ENCODE results near the gene ANKRD28.
"Not testable (repeated sequence)": the region's sequence is repeated elsewhere in the genome, so short reads cannot be mapped to it uniquely, and the experiment has no call there.

Gene ANKRD28

DNA sequence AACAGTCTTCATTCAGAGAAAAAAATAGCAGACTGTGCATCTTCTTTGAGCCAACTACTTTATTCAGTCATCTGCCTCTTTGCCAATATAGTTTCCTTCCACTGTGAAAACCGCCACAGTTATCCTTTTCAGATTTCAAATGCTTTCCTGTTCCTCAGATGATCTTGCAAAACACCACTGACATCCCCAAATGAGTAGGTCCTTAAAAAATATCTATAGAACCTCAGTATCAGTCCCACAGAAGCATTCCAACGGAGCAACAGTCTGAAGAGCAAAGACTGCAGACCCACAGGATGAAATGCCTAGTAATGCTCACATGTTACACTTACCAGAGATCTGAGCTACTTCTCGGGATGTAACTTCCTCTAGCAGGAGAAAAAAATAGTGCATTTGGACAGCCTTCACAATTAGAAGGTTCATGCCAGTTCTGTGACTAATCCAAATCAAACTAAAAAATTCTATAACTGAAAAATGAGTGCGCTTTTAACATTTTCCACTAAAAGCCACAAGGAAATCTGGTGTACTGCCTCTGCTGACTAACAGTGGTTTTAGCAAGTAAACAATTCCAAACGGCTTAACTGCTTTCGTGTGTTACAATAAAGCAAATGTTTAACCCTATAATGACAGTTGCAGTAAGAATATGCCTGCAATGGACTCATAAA, at the start of gene ANKRD28:
TSS of gene ANKRD28 (minus strand) at position 338 of the 662 bp plus-strand sequence. CDS start 1,458 bp downstream, outside the sequence.
- DNase-seq (ENCODE audit: low read depth), result peak; percentile 99

DNA sequence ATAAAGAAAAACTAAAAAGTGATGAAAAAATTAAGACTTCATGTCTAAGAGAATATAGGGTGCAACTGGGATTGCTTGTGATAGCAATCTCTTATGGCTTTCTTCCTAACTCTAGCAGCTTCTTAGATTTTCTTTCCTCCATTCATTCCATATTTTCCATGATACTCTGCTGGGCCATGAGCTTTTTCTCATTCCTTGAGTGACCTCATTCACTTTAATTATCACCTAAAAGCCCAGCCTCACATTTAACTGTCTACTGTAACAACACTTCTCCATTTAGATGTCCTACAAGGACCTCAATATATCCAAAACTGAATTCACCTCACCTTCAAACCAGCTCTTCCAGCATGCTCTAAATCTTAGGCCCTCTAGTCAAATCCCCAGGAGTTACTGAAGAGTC, 49.5 kb upstream of the ANKRD28 start:
- no peak for DNase-seq (ENCODE audit: low read depth)

DNA sequence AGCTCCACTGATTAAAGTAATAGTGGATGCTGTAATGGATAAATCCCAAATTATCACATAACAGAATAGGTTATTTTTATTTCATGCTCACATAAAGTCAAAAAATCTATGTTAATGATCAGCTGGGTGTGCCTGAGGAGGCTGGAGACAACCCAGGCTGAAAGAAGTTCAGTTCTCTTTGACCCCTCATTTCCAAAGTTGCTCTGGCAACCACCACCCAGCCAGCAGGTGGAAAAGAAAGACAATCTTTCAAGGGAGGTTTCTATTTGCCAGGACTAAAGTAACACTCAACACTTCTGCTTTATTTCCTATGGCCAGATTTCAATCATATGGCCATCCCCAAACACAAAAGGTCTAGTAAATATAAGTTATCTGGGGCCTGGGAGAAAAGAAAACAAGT, 48.8 kb upstream of the ANKRD28 start:
- DNase-seq (ENCODE audit: low read depth), result no peak

DNA sequence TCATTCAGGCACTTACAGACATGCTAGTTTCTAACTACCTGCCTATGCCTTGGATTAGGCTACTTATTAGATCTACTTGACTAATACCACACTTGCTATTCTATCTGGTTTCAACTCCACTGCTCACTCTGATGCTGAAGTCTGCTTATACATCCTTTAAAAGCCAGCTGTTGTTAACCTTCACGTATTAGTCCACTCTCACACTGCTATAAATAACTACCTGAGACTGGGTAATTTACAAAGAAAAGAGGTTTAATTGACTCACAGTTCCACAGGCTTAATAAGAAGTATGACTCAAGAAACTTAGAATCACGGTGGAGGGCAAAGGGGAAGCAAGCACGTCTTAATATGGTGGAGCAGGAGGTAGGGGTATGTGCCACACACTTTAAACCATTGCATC, 47.7 kb upstream of the ANKRD28 start:
- DNase-seq (ENCODE audit: low read depth), result no peak

DNA sequence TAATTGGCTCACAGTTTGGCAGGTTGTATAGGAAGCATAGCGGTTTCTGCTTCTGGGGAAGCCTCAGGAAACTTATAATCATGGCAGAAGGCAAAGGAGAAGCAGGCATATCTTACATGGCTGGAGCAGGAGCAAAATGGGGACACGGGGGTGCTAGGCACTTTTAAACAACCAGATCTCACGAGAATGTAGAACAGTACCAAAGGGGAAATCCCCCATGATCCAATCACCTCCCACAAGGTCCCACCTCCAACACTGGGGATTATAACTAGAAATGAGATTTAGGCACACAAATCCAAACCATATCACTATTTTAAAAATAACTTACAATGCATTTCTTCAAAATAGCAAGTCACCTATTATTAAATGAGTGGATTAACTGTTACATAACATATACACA, 47.1 kb upstream of the ANKRD28 start:
- no peak for DNase-seq (ENCODE audit: low read depth)

DNA sequence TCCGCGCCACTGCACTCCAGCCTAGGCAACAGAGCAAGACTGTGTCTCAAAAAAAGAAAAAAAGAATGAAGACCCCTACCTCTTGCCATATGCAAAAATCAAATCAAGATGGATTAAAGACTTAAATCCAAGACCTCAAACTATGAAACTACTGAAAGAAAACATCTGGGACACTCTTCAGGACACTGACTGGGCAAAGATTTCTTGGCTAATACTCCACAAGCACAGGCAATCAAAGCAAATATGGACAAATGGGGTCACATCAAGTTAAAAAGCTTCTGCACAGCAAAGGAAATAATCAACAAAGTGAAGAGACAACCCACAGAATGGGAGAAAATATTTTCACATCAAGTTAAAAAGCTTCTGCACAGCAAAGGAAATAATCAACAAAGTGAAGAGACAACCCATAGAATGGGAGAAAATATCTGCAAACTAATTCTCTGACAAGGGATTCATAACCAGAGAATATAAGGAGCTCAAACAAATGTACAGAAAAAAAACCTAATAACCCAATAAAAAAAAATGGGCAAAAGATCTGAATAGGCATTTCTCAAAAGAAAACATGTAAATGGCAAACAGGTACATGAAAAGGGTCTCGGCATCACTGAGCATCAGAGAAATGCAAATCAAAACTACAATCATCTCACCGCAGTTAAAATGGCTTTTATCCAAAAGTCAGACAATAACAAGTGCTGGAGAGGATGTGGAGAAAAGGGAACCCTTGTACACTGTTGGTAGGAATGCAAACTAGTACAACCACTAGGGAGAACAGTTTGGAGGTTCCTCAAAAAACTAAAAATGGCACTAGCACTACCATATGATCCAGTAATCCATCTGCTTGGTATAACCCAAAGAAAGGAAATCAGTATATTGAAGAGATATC, 43.6 kb upstream of the ANKRD28 start:
- not testable (repeated sequence) for DNase-seq (ENCODE audit: low read depth)

DNA sequence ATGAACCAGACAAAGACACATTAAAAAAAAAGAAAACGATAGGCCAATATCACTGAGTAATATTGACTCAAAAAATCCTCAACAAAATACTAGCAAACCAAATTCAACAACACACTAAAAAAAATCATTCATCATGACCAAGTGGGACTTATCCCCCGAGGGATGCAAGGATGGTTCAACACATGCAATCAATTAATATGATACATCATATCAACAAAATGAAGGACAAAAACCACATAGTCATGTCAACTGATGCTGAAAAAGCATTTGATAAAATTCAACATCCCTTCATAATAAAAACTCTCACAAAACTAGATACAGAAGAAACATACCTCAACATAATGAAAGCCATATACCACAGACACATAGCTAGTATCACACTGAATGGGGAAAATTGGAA, 41.8 kb upstream of the ANKRD28 start:
- DNase-seq (ENCODE audit: low read depth), result no peak

DNA sequence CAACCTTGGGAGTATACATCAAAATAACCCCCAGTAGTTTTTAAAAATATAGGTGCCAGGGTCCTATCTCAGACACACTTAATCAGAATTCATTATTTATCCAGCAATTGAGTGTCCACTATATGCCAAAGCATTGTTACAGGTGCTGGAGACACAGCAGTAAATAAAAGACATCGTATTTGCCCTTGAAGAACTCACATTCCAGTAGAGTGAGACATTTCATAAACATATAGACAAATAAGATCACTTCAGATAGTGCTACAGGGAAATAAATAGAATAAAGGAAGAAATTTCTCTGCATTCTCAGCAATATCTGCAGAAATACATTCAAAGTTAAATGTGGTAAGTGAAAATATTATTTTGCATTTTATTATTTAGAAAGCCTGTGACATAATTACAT, 34.1 kb upstream of the ANKRD28 start:
- DNase-seq (ENCODE audit: low read depth), result no peak

DNA sequence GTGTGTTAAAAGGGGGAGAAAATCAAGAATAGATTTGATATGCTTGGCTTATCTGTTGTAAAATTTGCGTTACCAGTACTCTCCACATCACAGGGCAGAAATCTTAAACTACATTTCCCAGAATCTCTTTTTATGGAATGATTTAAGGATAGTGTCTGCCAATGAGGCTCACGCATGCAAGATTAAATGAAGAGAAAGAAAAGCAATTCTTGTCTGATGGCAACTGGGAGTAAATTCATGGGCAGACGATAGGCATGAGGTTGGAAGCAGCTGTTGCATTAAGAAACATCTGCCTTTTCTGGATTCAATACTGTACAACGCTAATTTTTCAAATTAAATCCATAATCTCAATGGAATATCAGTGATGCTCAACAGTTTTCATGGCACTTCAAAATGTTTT, 27.2 kb upstream of the ANKRD28 start:
- DNase-seq (ENCODE audit: low read depth), result no peak

DNA sequence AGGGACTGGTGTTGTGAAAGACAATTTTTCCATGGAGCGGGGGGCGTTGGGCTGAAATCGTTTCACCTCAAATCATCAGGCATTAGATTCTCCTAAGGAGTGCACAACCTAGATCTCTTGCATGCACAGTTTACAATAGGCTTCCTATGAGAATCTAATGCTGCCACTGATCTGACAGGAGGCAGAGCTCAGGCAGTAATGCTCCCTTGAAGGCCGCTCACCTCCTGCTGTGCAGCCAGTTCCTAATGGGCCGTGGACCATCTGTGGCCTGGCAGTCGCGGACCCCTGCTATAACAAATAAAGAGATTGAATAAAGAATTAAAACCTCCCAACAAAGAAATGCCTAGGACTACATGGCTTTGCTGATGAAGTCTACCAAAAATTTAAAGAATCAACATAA, 25.3 kb upstream of the ANKRD28 start:
- no peak for DNase-seq (ENCODE audit: low read depth)

DNA sequence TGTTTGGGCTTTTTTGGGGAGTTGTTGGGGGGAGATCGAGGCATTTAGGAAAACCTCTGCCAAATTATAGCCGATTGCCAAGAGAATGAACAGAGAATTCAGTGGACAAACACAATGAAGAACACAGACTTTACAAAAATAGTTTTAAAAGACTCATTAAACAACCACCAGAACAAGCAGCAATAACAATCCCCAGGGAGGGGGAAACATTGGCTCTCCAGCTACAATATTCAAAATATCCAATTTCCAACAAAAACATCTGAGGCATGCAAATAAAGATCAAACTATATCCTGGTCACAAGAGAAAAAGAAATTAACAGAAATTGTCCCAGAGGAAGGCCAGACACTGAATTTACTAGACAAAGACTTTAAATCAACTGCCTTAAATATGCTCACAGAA, 24.5 kb upstream of the ANKRD28 start:
- no peak for DNase-seq (ENCODE audit: low read depth)

DNA sequence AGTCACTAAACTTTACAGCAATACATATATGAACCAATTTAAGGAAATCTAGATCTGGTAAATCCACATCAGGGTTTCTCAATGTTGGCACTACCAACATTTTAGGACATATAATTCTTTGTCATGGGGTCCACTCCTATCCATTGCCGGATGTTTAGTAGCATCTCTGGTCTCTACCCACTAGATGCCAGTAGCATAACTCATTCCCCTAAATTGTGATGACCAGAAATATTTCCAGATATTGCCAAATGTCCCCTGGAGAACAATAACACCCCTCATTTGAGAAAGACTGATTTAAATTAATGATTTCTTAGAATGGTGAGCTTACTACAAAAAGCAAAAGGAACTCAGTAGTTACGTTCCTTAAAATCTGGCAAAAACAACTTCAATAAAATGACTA, 23.1 kb upstream of the ANKRD28 start:
- no peak for DNase-seq (ENCODE audit: low read depth)

DNA sequence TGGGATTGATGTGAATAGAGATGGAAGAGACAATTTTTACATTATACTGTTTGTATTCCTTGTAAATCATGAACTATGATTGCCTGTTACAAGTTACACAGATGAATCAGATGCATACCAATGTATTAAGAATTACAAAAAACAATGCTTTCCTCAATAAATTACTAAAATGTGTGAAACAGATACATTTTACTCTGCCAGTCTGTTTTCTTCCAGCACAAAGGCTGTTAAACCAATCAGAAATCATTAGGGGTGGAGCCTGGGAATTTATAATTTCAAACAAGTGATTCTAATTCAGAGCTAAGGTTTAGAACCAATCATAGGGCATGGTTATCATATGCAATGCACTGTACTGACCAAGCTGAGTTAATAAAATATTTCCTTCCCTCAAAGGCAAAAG, 21.8 kb upstream of the ANKRD28 start:
- DNase-seq (ENCODE audit: low read depth), result no peak

DNA sequence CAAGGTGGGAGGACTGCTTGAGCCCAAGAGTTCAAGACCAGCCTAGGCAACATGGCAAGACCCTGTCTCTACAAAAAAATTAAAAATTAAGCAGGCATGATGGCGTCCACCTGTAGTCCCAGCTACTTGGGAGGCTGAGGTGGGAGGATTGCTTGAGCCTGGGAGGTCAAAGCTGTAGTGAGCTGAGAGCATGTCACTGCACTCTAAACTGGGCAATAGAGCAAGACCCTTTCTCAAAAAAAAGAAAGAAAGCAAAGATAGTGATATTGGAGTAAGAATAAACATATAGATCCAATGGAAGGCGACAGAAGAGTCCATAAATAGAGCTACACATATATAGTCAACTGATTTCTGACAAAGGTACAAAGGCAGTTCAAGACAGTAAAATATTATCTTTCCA, 21.3 kb upstream of the ANKRD28 start:
- DNase-seq (ENCODE audit: low read depth), result no peak

DNA sequence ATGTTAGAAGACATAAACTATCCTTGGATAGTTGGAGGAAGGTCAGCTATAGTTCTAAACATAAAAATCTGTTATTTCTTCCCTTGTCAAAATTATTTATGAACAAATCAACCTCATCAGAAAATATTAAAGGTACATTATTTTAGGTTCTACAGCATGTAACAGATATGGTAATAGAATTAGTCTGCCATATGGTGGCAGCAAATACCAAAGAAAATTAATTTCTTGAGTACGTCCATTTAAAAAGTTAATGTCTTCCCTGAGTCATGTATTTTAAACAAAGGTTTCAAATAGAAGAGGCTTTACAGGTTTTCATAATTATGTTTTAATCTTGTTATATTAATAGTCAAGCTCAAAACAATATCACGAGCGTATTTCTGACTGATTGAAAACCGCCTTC, 17.9 kb upstream of the ANKRD28 start:
- DNase-seq (ENCODE audit: low read depth), result peak; percentile 77

DNA sequence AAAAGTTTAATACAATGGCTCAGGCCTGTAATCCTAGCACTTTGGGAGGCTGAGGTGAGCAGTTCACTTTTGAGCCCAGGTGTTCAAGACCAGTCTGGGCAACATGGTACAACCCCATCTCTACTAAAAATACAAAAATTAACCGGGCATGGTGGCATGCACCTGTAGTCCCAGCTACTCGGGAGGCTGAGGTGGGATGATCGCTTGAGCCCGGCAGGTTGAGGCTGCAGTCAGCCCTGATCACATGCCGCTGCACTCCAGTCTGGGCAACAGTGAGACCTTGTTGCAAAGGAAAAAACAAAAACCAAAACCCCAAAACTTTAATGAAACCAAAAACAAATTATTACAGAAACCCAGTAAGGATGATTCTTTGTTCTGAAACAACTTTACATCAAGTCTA, 15.3 kb upstream of the ANKRD28 start:
- DNase-seq (ENCODE audit: low read depth), result not testable (repeated sequence)

DNA sequence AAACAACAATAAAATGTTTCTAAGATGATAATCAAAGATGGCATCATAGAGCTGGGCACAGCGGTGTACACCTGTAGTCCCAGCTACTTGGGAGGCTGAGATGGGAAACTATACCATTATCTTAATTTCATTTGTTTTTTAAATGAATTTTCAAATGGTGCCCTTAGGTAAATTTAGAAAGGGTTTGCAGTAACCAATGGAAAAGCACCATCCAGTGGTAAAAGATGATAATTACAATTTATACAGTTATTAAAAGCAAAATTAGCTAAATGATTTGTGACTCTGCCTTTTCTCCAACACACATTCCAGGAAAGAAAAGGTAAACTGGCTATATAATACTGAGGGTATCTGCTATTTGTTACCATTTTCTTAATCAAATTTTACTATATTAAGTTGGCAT, 14.4 kb upstream of the ANKRD28 start:
- peak; percentile 28 for DNase-seq (ENCODE audit: low read depth)

DNA sequence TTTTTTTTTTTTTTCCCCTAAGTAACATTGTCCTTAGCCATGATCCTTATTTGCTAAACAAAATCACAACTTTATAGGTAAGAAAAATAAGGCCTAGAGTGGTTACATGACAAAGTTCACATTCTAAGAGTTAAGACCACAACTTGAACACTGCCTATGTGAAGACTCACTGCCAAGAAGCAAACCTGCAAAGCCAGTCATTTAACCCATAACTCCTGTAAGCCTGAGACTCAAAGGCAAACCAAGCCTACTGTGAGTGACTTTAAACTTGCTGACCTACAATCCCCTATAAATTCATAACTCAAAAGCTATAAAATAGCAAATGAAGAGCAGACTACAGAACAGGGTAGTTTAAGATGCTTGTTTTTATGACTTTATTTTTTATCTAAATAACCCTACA, 12.9 kb upstream of the ANKRD28 start:
- DNase-seq (ENCODE audit: low read depth), result no peak

DNA sequence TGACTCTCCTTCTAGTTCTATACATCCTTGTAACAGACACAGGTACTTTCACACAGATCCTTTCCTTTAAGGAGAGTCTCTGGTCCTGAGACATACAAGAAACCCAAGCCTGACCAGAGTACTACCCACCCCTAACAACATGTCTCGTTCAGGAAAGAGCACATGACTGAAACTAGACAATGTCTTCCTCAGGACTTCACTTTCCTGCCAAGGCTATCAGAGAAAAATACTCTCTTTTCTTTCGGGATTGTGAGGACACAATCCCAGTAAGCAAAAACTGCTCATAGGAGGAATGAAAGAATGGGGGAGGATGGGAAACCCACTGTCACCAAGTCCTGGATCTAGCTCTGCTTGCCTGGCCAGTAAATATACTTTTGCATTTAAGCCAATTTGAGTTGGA, 11.5 kb upstream of the ANKRD28 start:
- DNase-seq (ENCODE audit: low read depth), result no peak

DNA sequence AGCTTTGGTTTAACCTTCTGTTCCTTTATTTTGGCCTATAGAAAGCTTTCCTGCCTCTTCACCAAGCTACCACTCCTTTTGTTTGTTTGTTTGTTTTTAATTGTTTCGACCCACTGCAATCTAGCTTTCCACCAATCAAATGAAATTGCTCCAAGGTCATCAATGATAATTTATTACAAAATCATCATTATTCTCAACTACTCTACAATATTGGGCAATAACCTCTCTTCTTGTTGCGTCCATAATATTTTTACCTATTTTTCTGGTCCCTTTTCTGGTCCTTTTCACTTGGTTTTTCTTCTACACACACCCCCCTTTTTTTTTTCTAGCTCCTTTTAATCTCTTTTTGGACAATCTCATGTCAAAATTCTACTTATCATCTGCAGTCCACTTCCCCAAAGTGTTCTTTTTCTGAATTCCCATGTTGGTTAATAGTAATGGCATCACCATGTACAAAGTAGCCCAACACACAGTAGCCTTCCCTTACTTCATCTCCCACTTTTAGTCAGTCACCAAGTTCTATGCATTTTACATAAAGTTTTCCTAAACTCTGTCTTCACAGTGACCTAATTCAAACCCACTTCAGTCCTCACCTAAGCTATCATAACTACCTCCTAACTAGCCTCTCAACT, 11.0 kb upstream of the ANKRD28 start:
- no peak for DNase-seq (ENCODE audit: low read depth)

DNA sequence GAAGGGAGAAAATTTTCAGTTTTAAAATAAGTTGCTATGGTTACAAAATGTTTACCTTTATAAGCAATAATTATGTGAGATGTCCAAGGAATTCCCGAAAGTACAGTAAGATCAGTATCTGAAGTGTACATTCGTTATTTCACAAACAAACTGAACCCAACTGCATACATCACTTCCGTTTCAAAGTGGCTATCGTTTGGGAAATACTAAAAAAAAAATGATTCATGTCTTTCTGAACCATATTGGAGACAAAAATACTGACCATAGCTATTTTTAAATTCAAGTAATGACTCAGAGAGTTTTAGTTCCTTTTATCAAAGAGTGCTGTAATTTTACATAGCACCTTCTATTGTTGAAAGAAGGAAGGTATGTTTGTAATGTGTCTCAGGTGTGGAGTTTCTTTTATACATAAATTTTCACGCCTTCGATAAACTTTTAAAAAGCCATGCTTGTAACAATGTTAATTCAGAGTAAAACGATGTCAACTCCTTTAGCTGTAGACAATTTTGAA, 8.0 kb upstream of the ANKRD28 start:
- DNase-seq (ENCODE audit: low read depth), result peak; percentile 69

DNA sequence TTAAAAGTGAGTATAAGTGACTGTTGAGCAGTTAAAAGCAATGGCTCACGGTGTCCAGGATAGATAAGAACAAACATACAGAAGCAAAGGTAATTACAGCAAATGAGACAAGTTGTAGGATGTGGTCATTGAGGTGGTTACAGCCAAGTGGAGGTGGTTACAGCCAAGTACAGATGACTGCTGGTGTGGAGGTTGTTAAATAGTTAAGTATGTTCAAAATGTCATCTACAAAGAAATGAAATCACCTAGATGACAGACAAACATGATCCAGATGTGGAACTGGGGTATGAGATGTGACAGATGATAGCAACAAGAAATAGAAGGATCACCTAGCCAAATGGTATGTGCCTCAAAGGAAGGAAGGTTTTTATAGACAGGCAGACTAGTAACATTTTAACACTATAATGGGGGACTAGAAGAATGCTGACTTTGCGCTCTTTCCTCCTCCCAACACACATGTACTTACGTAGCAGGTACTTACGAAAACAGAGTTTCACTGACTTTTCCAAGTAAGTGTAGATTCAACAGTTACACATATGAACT, 6.8 kb upstream of the ANKRD28 start:
- DNase-seq (ENCODE audit: low read depth), result no peak

DNA sequence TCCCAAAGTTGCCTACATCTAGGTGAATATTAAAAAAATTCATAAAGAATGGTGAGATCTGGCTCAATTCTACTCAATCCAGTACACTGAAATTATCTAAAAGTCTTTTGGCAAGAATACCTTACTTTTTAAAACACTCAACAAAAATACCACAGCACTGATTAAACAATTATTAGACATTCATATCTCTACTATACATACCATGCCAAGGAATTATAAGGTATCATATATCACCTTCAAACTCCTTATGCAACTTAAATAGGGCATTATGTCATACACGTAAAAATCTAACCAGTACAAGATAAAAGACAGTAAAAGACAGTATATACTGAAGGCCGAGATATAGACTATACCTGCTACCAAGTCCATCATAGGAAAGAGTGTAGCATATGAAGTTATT, 6.1 kb upstream of the ANKRD28 start:
- no peak for DNase-seq (ENCODE audit: low read depth)

Measured in amniotic epithelial cell (primary cell).